Measurements from ENCODE around the gene KRTAP29-1. TPM values are rescaled to one million over a fixed set of nuclear protein-coding genes. Genes with fewer than 3 reads are reported as not detected.
A peak's percentile ranks its signal among the peaks of the same experiment; 100 is the strongest.
"Not testable (repeated sequence)": the region's sequence is repeated elsewhere in the genome, so short reads cannot be mapped to it uniquely, and the experiment has no call there.

KRTAP29-1 gene
- not detected for total RNA-seq

GRCh38 chr17:41301916-41302901 is at the start of gene KRTAP29-1:
TSS of gene KRTAP29-1 (minus strand) at chr17:41302851. CDS start at chr17:41302851, 0 bp downstream.
- intact Hi-C loops (cut with micrococcal nuclease), result no loop called here
- no peaks in the 10 kb centered on the region for H3K27me3 Mint-ChIP-seq
- peaks cover 11% of the 10 kb centered on the region for H3K4me1 Mint-ChIP-seq (ENCODE audit: low read depth)
- POLR2A ChIA-PET, result no interaction called here
- CTCF ChIA-PET, result no interaction called here
- no peaks in the 10 kb centered on the region for H3K36me3 Mint-ChIP-seq
- DNase-seq, result no peak
- H3K4me3 Mint-ChIP-seq, result no peak within 1 kb of the TSS
- H3K9me3 Mint-ChIP-seq, result peaks cover 3% of the 10 kb centered on the region
- no peak within 1 kb of the TSS for H3K27ac Mint-ChIP-seq

GRCh38 chr17:41351177-41351576 is 48.5 kb upstream of the KRTAP29-1 start:
- no peaks in the 10 kb centered on the region for H3K9me3 Mint-ChIP-seq
- intact Hi-C loops (cut with micrococcal nuclease), result no loop called here
- H3K36me3 Mint-ChIP-seq, result no peaks in the 10 kb centered on the region
- H3K4me3 Mint-ChIP-seq, result no peak overlapping the region
- CTCF ChIA-PET, result interaction anchor here (1.1 kb wide), 1 partner anchor 297 kb away, joined by 3 read pairs; no protein-coding TSS in a partner anchor
- POLR2A ChIA-PET, result no interaction called here
- no peaks in the 10 kb centered on the region for H3K27me3 Mint-ChIP-seq
- H3K4me1 Mint-ChIP-seq (ENCODE audit: low read depth), result peaks cover 14% of the 10 kb centered on the region
- no peak for DNase-seq
- no peak overlapping the region for H3K27ac Mint-ChIP-seq

DNA sequence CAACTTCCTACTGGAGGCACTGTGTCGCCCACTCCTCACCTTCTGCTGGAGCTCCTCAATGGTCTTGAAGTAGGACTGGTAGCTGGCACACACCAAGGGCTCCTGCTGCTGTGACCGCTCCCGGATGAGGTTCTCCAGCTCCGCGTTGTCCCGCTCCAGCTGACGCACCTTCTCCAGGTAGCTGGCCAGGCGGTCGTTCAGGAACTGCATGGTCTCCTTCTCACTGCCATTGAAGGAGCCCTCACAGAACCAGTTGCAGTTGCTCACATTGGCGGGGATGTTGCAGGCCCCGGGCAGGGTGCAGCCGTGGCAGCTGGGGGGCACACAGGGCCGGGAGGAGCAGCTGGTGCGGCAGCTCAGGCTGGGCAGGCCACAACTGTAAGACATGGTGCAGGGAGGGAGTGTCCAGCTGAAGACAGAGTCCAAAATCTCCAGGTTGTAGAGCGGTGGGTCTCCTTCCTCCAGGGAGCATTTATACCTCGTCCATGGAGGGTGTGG is 47.8 kb upstream of the KRTAP29-1 start, which contains the start of gene KRT33A:
KRT33A (minus strand) TSS at position 448 of the 498 bp plus-strand sequence; CDS start at position 387, 61 bp downstream.
- H3K4me3 Mint-ChIP-seq; H3K36me3 Mint-ChIP-seq; H3K9me3 Mint-ChIP-seq; H3K27ac Mint-ChIP-seq; H3K27me3 Mint-ChIP-seq; DNase-seq; POLR2A ChIA-PET; intact Hi-C loops (cut with micrococcal nuclease): not testable (repeated sequence)
- H3K4me1 Mint-ChIP-seq (ENCODE audit: low read depth), result peaks cover 14% of the 10 kb centered on the region
- CTCF ChIA-PET, result interaction anchor here (2.0 kb wide), 1 partner anchor 28 kb away, joined by 6 read pairs; no protein-coding TSS in a partner anchor

DNA sequence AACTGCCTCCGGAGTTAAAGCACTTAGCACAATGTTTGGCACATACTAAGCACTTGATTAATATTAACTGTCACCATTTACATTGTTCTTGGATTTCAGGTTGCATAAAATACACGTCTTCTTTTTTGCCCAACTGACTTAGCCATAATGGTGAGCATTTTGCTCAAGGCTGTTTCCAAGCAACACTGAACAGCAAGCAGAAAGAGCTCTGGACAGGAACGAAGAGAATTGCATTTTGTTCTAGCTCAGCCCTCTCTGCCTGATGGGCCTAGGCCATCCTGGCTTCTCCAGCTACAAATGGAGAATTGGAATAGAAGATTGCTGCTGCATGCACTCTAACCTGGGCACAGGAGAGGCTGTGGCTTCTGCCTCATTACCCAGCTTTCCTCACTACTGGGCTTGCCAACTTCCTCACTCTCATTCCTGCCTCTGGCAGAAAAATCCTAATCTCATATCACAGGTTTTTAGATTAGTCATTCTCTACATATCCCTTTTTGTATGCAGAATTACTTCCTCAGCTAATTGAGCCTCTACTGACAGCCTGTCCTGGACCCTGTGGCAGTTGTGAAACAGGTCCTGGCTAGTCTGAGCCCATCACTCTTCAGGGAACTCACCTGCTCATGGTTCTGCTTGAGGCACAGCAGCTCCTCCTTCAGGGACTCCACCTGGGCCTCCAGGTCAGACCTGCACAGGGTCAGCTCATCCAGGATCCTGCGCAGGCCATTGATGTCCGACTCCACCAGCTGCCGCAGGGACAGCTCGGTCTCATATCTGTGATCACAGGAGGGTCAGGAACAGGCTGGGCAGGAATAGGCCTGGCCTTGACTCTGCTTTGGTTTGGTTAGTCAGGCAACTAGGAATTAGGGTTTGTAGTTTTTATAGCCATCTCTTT is 45.5 kb upstream of the KRTAP29-1 start:
- no peak overlapping the region for H3K27ac Mint-ChIP-seq
- peaks cover 19% of the 10 kb centered on the region for H3K4me1 Mint-ChIP-seq (ENCODE audit: low read depth)
- no peaks in the 10 kb centered on the region for H3K27me3 Mint-ChIP-seq
- no peak for DNase-seq
- ChIA-PET CTCF (interaction anchor here (1.1 kb wide), 1 partner anchor 315 kb away, joined by 3 read pairs; no protein-coding TSS in a partner anchor), POLR2A (no interaction called here)
- H3K36me3 Mint-ChIP-seq, result peaks cover 5% of the 10 kb centered on the region
- H3K4me3 Mint-ChIP-seq, result no peak overlapping the region
- intact Hi-C loops (cut with micrococcal nuclease), result no loop called here
- peaks cover 4% of the 10 kb centered on the region for H3K9me3 Mint-ChIP-seq

- H3K27me3 Mint-ChIP-seq; intact Hi-C loops (cut with micrococcal nuclease); POLR2A ChIA-PET; DNase-seq; H3K27ac Mint-ChIP-seq; H3K4me3 Mint-ChIP-seq: not testable (repeated sequence)
- peaks cover 24% of the 10 kb centered on the region for H3K4me1 Mint-ChIP-seq (ENCODE audit: low read depth)
- H3K9me3 Mint-ChIP-seq, result peaks cover 13% of the 10 kb centered on the region
- H3K36me3 Mint-ChIP-seq, result peaks cover 12% of the 10 kb centered on the region
- CTCF ChIA-PET, result interaction anchor here (1.5 kb wide), 2 partner anchors 17 to 317 kb away, joined by 3 to 5 read pairs; no protein-coding TSS in a partner anchor
Measured at GRCh38 chr17:41346421-41346820, 43.8 kb upstream of the KRTAP29-1 start.

DNA sequence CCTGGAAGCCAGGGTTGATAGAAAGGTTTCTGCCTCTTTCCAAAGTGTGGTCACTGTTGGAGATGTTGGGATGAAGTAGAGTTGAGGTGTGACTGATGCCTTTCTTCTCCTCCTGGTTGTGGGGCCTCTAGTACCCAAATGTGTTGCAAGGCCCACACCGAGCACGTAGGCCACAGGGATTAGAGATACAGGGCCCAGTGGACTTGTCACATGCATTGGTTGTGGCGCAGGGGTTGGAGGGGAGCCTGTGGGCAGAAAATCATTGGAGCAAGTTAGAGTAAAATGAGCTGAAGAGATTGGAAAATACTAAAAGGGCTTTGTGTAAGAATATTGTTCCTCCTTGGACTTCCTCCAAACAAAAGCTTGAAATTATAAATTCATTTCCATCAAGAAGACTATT is 43.3 kb upstream of the KRTAP29-1 start:
- no peak for DNase-seq
- ChIA-PET CTCF (interaction anchor here (1.5 kb wide), 2 partner anchors 16 to 317 kb away, joined by 3 to 5 read pairs; no protein-coding TSS in a partner anchor), POLR2A (no interaction called here)
- Mint-ChIP-seq H3K4me1 (ENCODE audit: low read depth) (peaks cover 24% of the 10 kb centered on the region), H3K9me3 (peaks cover 13% of the 10 kb centered on the region), H3K27ac (no peak overlapping the region), H3K36me3 (peaks cover 12% of the 10 kb centered on the region), H3K27me3 (no peaks in the 10 kb centered on the region), H3K4me3 (no peak overlapping the region)
- intact Hi-C loops (cut with micrococcal nuclease), result no loop called here

- Mint-ChIP-seq H3K27me3 (peaks cover 1% of the 10 kb centered on the region), H3K9me3 (peaks cover 13% of the 10 kb centered on the region), H3K36me3 (peaks cover 12% of the 10 kb centered on the region), H3K4me3 (no peak overlapping the region), H3K4me1 (ENCODE audit: low read depth) (peaks cover 54% of the 10 kb centered on the region), H3K27ac (no peak overlapping the region)
- intact Hi-C loops (cut with micrococcal nuclease), result loop anchor here (5.0 kb wide), 1 partner anchor 324 kb away; no protein-coding TSS in a partner anchor
- POLR2A ChIA-PET, result no interaction called here
- DNase-seq, result no peak
- CTCF ChIA-PET, result no interaction called here
Measured at GRCh38 chr17:41343029-41343428, 40.4 kb upstream of the KRTAP29-1 start.

GRCh38 chr17:41340934-41341861 is 38.5 kb upstream of the KRTAP29-1 start:
- Mint-ChIP-seq H3K9me3 (peaks cover 13% of the 10 kb centered on the region), H3K4me1 (ENCODE audit: low read depth) (peaks cover 62% of the 10 kb centered on the region), H3K36me3 (peaks cover 12% of the 10 kb centered on the region), H3K4me3 (peak overlapping the region; percentile 21), H3K27me3 (peaks cover 1% of the 10 kb centered on the region), H3K27ac (peak overlapping the region; percentile 68)
- intact Hi-C loops (cut with micrococcal nuclease), result loop anchor here (1.0 to 5.0 kb wide), 2 partner anchors 62 to 326 kb away; no protein-coding TSS in a partner anchor
- peak; percentile 75 for DNase-seq
- POLR2A ChIA-PET, result interaction anchor here (1.5 to 1.8 kb wide), 2 partner anchors 63 to 325 kb away, joined by 4 to 6 read pairs; no protein-coding TSS in a partner anchor
- CTCF ChIA-PET, result interaction anchor here (1.1 to 2.8 kb wide), 4 partner anchors 12 to 308 kb away, joined by 3 to 10 read pairs (median 4); no protein-coding TSS in a partner anchor

DNA sequence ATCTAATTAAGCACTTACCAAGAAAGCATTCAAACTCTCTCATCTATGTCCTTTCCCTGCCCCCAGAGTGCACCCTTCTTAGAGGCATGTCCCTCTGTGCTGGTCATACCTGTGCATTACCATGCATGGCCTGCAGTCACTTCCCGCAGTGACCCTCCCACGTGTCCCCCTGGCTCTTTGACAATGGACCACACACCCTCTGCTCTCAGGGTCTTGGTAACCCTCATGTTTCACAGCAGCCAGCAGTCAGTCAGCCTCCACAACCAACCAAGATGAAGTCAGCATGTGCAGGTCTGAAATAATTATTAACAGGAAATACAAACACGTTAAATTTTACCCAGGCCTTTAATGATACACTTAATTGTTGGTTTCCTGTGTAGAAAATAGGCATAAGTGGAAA is 37.8 kb upstream of the KRTAP29-1 start:
- CTCF ChIA-PET, result interaction anchor here (1.3 to 2.8 kb wide), 3 partner anchors 11 to 209 kb away, joined by 3 to 10 read pairs (median 6); no protein-coding TSS in a partner anchor
- Mint-ChIP-seq H3K4me1 (ENCODE audit: low read depth) (peaks cover 69% of the 10 kb centered on the region), H3K27ac (no peak overlapping the region), H3K27me3 (peaks cover 1% of the 10 kb centered on the region), H3K36me3 (peaks cover 12% of the 10 kb centered on the region), H3K4me3 (no peak overlapping the region), H3K9me3 (peaks cover 13% of the 10 kb centered on the region)
- POLR2A ChIA-PET, result interaction anchor here (1.5 to 1.8 kb wide), 2 partner anchors 64 to 326 kb away, joined by 4 to 6 read pairs; no protein-coding TSS in a partner anchor
- no peak for DNase-seq
- intact Hi-C loops (cut with micrococcal nuclease), result loop anchor here (5.0 kb wide), 1 partner anchor 327 kb away; no protein-coding TSS in a partner anchor

DNA sequence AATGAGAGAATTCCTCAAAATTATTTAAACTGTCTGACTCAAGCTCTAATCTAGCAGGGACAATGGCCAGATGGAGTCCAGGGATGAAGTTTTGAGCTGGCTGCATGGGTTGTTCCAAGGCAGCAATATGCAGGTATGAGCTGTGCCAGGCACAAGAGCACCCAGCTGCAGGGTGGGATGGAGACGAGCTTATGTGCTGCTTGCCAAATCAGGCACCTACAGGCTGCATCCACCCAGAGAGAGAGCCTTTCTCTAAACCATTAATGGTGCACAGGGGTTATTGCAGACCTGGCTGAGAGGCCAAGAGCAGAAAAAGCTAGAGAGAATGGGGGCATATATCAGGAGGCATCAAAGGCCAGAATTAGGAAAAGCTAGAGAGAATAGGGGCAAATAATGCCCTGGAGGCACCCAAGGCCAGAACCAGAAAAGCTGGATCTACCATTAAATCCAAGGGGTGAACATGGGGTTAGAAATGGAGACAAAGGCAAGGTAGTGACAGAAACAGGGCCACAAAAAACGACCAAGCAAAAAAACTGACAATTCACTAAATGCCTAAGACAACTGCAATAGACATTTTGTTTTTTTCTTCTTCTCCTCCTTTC is 37.0 kb upstream of the KRTAP29-1 start:
- ChIA-PET CTCF (interaction anchor here (0.8 to 2.8 kb wide), 3 partner anchors 64 to 309 kb away, joined by 4 to 10 read pairs (median 6); no protein-coding TSS in a partner anchor), POLR2A (no interaction called here)
- Mint-ChIP-seq H3K4me1 (ENCODE audit: low read depth) (peaks cover 78% of the 10 kb centered on the region), H3K4me3 (no peak overlapping the region), H3K36me3 (peaks cover 12% of the 10 kb centered on the region), H3K27ac (peak overlapping the region; percentile 68), H3K27me3 (peaks cover 1% of the 10 kb centered on the region), H3K9me3 (peaks cover 13% of the 10 kb centered on the region)
- DNase-seq, result no peak
- intact Hi-C loops (cut with micrococcal nuclease), result loop anchor here (2.0 to 5.0 kb wide), 4 partner anchors 31 to 422 kb away; partner anchors contain the start of gene KRTAP16-1

Measured in activated CD4-positive, alpha-beta memory T cell treated with anti-CD3 and anti-CD28 coated beads for 36 hours (primary cell).